Muscle layer of duodenum (tissue), 2 donors: ENCODE data around the gene ZNF445.
"Not testable (repeated sequence)": the region's sequence is repeated elsewhere in the genome, so short reads cannot be mapped to it uniquely, and the experiment has no call there.

Experiments
- H3K27ac ChIP-seq: one replicate; pipeline ENCODE4 v1.7.0; 2013; ENCODE audit warnings: mild to moderate bottlenecking, low read length
- H3K27me3 ChIP-seq: one replicate; pipeline ENCODE4 v1.7.0; 2013; ENCODE audit warnings: low read depth, mild to moderate bottlenecking, control low read depth, low read length
- H3K36me3 ChIP-seq, 2 donors: one replicate each; pipeline ENCODE4 v1.7.0; 2013; ENCODE audit warnings: low read length in 2 of 2, control low read depth in 1 of 2, mild to moderate bottlenecking in 1 of 2; ENCODE audit not compliant: insufficient read depth in 2 of 2, control insufficient read depth in 1 of 2
- H3K4me1 ChIP-seq, 2 donors: one replicate each; pipeline ENCODE4 v1.7.0; 2013; ENCODE audit warnings: low read length in 2 of 2, mild to moderate bottlenecking in 2 of 2, control low read depth in 1 of 2, moderate library complexity in 1 of 2; ENCODE audit not compliant: insufficient read depth in 2 of 2, control insufficient read depth in 1 of 2
- H3K4me3 ChIP-seq, 2 donors: one replicate each; pipeline ENCODE4 v1.7.0; 2013; ENCODE audit warnings: low read length in 2 of 2, low read depth in 1 of 2, mild to moderate bottlenecking in 1 of 2
- H3K9me3 ChIP-seq, 2 donors: one replicate each; pipeline ENCODE4 v1.7.0; 2013; ENCODE audit warnings: low read length in 2 of 2, control low read depth in 1 of 2, mild to moderate bottlenecking in 1 of 2; ENCODE audit not compliant: control insufficient read depth in 1 of 2
- donor health status: healthy.

Gene ZNF445

GRCh38 chr3:44418118-44418517 lies 59.4 kb downstream of the ZNF445 start:
- H3K27me3 ChIP-seq, H3K4me3 ChIP-seq, H3K36me3 ChIP-seq, H3K4me1 ChIP-seq, H3K9me3 ChIP-seq, H3K27ac ChIP-seq: not testable (repeated sequence)

- no peak overlapping the region for H3K27ac ChIP-seq
- no peaks in the 10 kb centered on the region for H3K27me3 ChIP-seq
- H3K36me3 ChIP-seq, result no peaks in the 10 kb centered on the region
- no peaks in the 10 kb centered on the region for H3K4me1 ChIP-seq
- H3K9me3 ChIP-seq, result no peaks in the 10 kb centered on the region
- no peak overlapping the region for H3K4me3 ChIP-seq
Observed at GRCh38 chr3:44416031-44417030, 61.1 kb downstream of the ZNF445 start.

- H3K27ac ChIP-seq, result no peak overlapping the region
- H3K9me3 ChIP-seq, result no peaks in the 10 kb centered on the region
- H3K4me3 ChIP-seq, result no peak overlapping the region
- H3K4me1 ChIP-seq, result no peaks in the 10 kb centered on the region
- no peaks in the 10 kb centered on the region for H3K36me3 ChIP-seq
- H3K27me3 ChIP-seq, result no peaks in the 10 kb centered on the region
Observed at GRCh38 chr3:44415421-44415820, 62.0 kb downstream of the ZNF445 start.

GRCh38 chr3:44414517-44415090 lies 62.9 kb downstream of the ZNF445 start:
- H3K9me3 ChIP-seq, result no peaks in the 10 kb centered on the region
- no peak overlapping the region for H3K4me3 ChIP-seq
- H3K4me1 ChIP-seq, result no peaks in the 10 kb centered on the region
- H3K36me3 ChIP-seq, result peaks cover 0 to 5% of the 10 kb centered on the region in 2 donors
- no peak overlapping the region for H3K27ac ChIP-seq
- no peaks in the 10 kb centered on the region for H3K27me3 ChIP-seq

- H3K9me3 ChIP-seq, result no peaks in the 10 kb centered on the region
- H3K4me1 ChIP-seq, result no peaks in the 10 kb centered on the region
- no peak overlapping the region for H3K4me3 ChIP-seq
- no peak overlapping the region for H3K27ac ChIP-seq
- peaks cover 0 to 9% of the 10 kb centered on the region in 2 donors for H3K36me3 ChIP-seq
- no peaks in the 10 kb centered on the region for H3K27me3 ChIP-seq
Observed at GRCh38 chr3:44412365-44412764, 65.1 kb downstream of the ZNF445 start.

- Histone ChIP-seq H3K4me1 (no peaks in the 10 kb centered on the region), H3K9me3 (no peaks in the 10 kb centered on the region), H3K27ac (no peak overlapping the region), H3K27me3 (no peaks in the 10 kb centered on the region), H3K36me3 (peaks cover 0 to 9% of the 10 kb centered on the region in 2 donors), H3K4me3 (no peak overlapping the region)
Observed at GRCh38 chr3:44411031-44411645, 66.3 kb downstream of the ZNF445 start.

- no peak overlapping the region for H3K27ac ChIP-seq
- no peak overlapping the region for H3K4me3 ChIP-seq
- no peaks in the 10 kb centered on the region for H3K27me3 ChIP-seq
- H3K4me1 ChIP-seq, result no peaks in the 10 kb centered on the region
- H3K36me3 ChIP-seq, result peaks cover 0 to 9% of the 10 kb centered on the region in 2 donors
- no peaks in the 10 kb centered on the region for H3K9me3 ChIP-seq
Observed at GRCh38 chr3:44409640-44410410, 67.6 kb downstream of the ZNF445 start.

- no peaks in the 10 kb centered on the region for H3K4me1 ChIP-seq
- H3K4me3 ChIP-seq, result no peak overlapping the region
- H3K27ac ChIP-seq, result no peak overlapping the region
- no peaks in the 10 kb centered on the region for H3K9me3 ChIP-seq
- peaks cover 5 to 14% of the 10 kb centered on the region in 2 donors for H3K36me3 ChIP-seq
- H3K27me3 ChIP-seq, result no peaks in the 10 kb centered on the region
Observed at GRCh38 chr3:44402548-44402947, 74.9 kb downstream of the ZNF445 start.

- Histone ChIP-seq H3K36me3 (peaks cover 10 to 30% of the 10 kb centered on the region in 2 donors), H3K4me1 (no peaks in the 10 kb centered on the region), H3K9me3 (no peaks in the 10 kb centered on the region), H3K4me3 (no peak overlapping the region), H3K27ac (no peak overlapping the region), H3K27me3 (no peaks in the 10 kb centered on the region)
Observed at GRCh38 chr3:44400771-44401170, 76.7 kb downstream of the ZNF445 start.

- no peak overlapping the region for H3K4me3 ChIP-seq
- no peak overlapping the region for H3K27ac ChIP-seq
- H3K9me3 ChIP-seq, result no peaks in the 10 kb centered on the region
- peaks cover 10 to 30% of the 10 kb centered on the region in 2 donors for H3K36me3 ChIP-seq
- no peaks in the 10 kb centered on the region for H3K4me1 ChIP-seq
- H3K27me3 ChIP-seq, result no peaks in the 10 kb centered on the region
Observed at GRCh38 chr3:44398853-44399252, 78.6 kb downstream of the ZNF445 start.

- not testable (repeated sequence) for H3K9me3 ChIP-seq, H3K4me3 ChIP-seq, H3K27me3 ChIP-seq, H3K4me1 ChIP-seq, H3K27ac ChIP-seq
- H3K36me3 ChIP-seq, result peaks cover 10 to 30% of the 10 kb centered on the region in 2 donors
Observed at GRCh38 chr3:44398271-44398670, 79.2 kb downstream of the ZNF445 start.
